ENCODE results near the gene COX7C.
A peak's percentile ranks its signal among the peaks of the same experiment; 100 is the strongest.
"Not testable (repeated sequence)": the region's sequence is repeated elsewhere in the genome, so short reads cannot be mapped to it uniquely, and the experiment has no call there.

COX7C gene

GRCh38 chr5:86617756-86618576 is at the start of gene COX7C:
Gene COX7C (plus strand): TSS chr5:86617941. CDS start chr5:86618056, 115 bp downstream.
- DNase-seq (ENCODE audit: low spot score) = peak; percentile 88
- no peak for TF ChIP-seq CTCF (IDR thresholded peaks at IDR 0.05; ENCODE audit: extremely low read depth, missing control alignments)

GRCh38 chr5:86569522-86570426 is 48.0 kb upstream of the COX7C start:
- not testable (repeated sequence) for DNase-seq (ENCODE audit: low spot score)

GRCh38 chr5:86570427-86571083 is 47.2 kb upstream of the COX7C start:
- TF ChIP-seq CTCF (IDR thresholded peaks at IDR 0.05; ENCODE audit: extremely low read depth, missing control alignments) = no peak
- DNase-seq (ENCODE audit: low spot score) = no peak

- DNase-seq (ENCODE audit: low spot score) = not testable (repeated sequence)
Observed at GRCh38 chr5:86571109-86571508, 46.6 kb upstream of the COX7C start.

- no peak for DNase-seq (ENCODE audit: low spot score)
- no peak for TF ChIP-seq CTCF (IDR thresholded peaks at IDR 0.05; ENCODE audit: extremely low read depth, missing control alignments)
Observed at GRCh38 chr5:86572825-86573517, 44.8 kb upstream of the COX7C start.

- DNase-seq (ENCODE audit: low spot score) = no peak
- no peak for TF ChIP-seq CTCF (IDR thresholded peaks at IDR 0.05; ENCODE audit: extremely low read depth, missing control alignments)
Observed at GRCh38 chr5:86579502-86579901, 38.2 kb upstream of the COX7C start.

GRCh38 chr5:86596476-86596875 is 21.3 kb upstream of the COX7C start:
- no peak for TF ChIP-seq CTCF (IDR thresholded peaks at IDR 0.05; ENCODE audit: extremely low read depth, missing control alignments)

More at GRCh38 chr5:86596476-86596875, 21.3 kb upstream of the COX7C start:
- no peak for DNase-seq (ENCODE audit: low spot score)
